HG03039 (cell line): ENCODE results near the gene ARHGEF1.
"Not testable (repeated sequence)": the region's sequence is repeated elsewhere in the genome, so short reads cannot be mapped to it uniquely, and the experiment has no call there.

Experiments
- ATAC-seq: cut with Tn5 transposase; IDR thresholded peaks from one replicate; pipeline ENCODE4 v1.9.1; 2021; ENCODE audit warnings: mild to moderate bottlenecking, moderate library complexity; ENCODE audit not compliant: unreplicated experiment

Gene ARHGEF1

GRCh38 chr19:41862445-41862986 lies 20.5 kb upstream of the ARHGEF1 start:
- no peak for ATAC-seq

GRCh38 chr19:41863209-41863931 lies 19.6 kb upstream of the ARHGEF1 start:
- no peak for ATAC-seq

- no peak for ATAC-seq
Observed at GRCh38 chr19:41864374-41864773, 18.6 kb upstream of the ARHGEF1 start.

- ATAC-seq, result no peak
Observed at GRCh38 chr19:41866284-41866683, 16.7 kb upstream of the ARHGEF1 start.

- no peak for ATAC-seq
Observed at GRCh38 chr19:41868120-41868988, 14.6 kb upstream of the ARHGEF1 start.

- no peak for ATAC-seq
Observed at GRCh38 chr19:41868989-41869300, 14.0 kb upstream of the ARHGEF1 start.

GRCh38 chr19:41869374-41869955 lies 13.5 kb upstream of the ARHGEF1 start:
- ATAC-seq, result no peak

GRCh38 chr19:41870401-41870873 lies 12.5 kb upstream of the ARHGEF1 start:
- no peak for ATAC-seq

GRCh38 chr19:41871573-41872383 lies 11.2 kb upstream of the ARHGEF1 start:
- peak; percentile 36 for ATAC-seq

GRCh38 chr19:41872384-41872774 lies 10.6 kb upstream of the ARHGEF1 start:
- ATAC-seq, result no peak

GRCh38 chr19:41872775-41873647 lies 10.0 kb upstream of the ARHGEF1 start:
- no peak for ATAC-seq

- not testable (repeated sequence) for ATAC-seq
Observed at GRCh38 chr19:41875973-41876372, 7.0 kb upstream of the ARHGEF1 start.

- ATAC-seq, result no peak
Observed at GRCh38 chr19:41876847-41877832, 5.8 kb upstream of the ARHGEF1 start, which contains the start of gene CD79A. Gene CD79A (plus strand): TSS chr19:41877279. CDS start chr19:41877305, 26 bp downstream.

- no peak for ATAC-seq
Observed at GRCh38 chr19:41877916-41878905, 4.8 kb upstream of the ARHGEF1 start.

- ATAC-seq, result no peak
Observed at GRCh38 chr19:41879080-41879479, 3.9 kb upstream of the ARHGEF1 start.

GRCh38 chr19:41879670-41880328 lies 3.2 kb upstream of the ARHGEF1 start:
- no peak for ATAC-seq

GRCh38 chr19:41880329-41880708 lies 2.7 kb upstream of the ARHGEF1 start:
- no peak for ATAC-seq
